22Rv1 (cell line): ENCODE data around the gene CPT2.

ENCODE experiments used
- H3K27ac ChIP-seq: fragments of 450-650 bp; 2 replicates; pipeline ENCODE4 v1.5.1; 2017
- CTCF ChIP-seq: fragments of 450-650 bp; IDR thresholded peaks from 2 replicates; pipeline ENCODE4 v1.5.1; 2017; ENCODE audit warnings: mild to moderate bottlenecking
- ZFX ChIP-seq: fragments of 450-650 bp; IDR thresholded peaks from 2 replicates; pipeline ENCODE4 v1.6.1; 2017; ENCODE audit warnings: antibody characterized with exemption, borderline replicate concordance

CPT2 gene

GRCh38 chr1:53196485-53197290 lies at the start of gene CPT2:
Gene CPT2, plus strand, starts transcription at chr1:53196824. Its CDS starts 120 bp downstream, at chr1:53196944.
- TF ChIP-seq ZFX (no peak), CTCF (0 out of 2 replicates have a peak, but pooled peaks have one; percentile 12)
- H3K27ac ChIP-seq = peak within 1 kb of the TSS; percentile 71

- TF ChIP-seq CTCF = no peak
- TF ChIP-seq ZFX = no peak
- H3K27ac ChIP-seq = no peak overlapping the region; the same call in 1 of the 2 replicates
Measured at GRCh38 chr1:53147174-53147573, 49.5 kb upstream of the CPT2 start.

GRCh38 chr1:53148123-53148522 lies 48.5 kb upstream of the CPT2 start:
- no peak overlapping the region for H3K27ac ChIP-seq
- TF ChIP-seq ZFX = no peak
- TF ChIP-seq CTCF = no peak

GRCh38 chr1:53153752-53154151 lies 42.9 kb upstream of the CPT2 start:
- TF ChIP-seq ZFX (no peak), CTCF (no peak)
- no peak overlapping the region for H3K27ac ChIP-seq

- TF ChIP-seq CTCF (no peak), ZFX (no peak)
- no peak overlapping the region for H3K27ac ChIP-seq
Measured at GRCh38 chr1:53154859-53155438, 41.7 kb upstream of the CPT2 start.

GRCh38 chr1:53155534-53155933 lies 41.1 kb upstream of the CPT2 start:
- H3K27ac ChIP-seq = no peak overlapping the region
- no peak for TF ChIP-seq ZFX
- TF ChIP-seq CTCF = no peak

- H3K27ac ChIP-seq = no peak overlapping the region
- TF ChIP-seq CTCF (no peak), ZFX (no peak)
Measured at GRCh38 chr1:53155945-53156344, 40.7 kb upstream of the CPT2 start.
